ENCODE results near the gene MTUS2.

DNA sequence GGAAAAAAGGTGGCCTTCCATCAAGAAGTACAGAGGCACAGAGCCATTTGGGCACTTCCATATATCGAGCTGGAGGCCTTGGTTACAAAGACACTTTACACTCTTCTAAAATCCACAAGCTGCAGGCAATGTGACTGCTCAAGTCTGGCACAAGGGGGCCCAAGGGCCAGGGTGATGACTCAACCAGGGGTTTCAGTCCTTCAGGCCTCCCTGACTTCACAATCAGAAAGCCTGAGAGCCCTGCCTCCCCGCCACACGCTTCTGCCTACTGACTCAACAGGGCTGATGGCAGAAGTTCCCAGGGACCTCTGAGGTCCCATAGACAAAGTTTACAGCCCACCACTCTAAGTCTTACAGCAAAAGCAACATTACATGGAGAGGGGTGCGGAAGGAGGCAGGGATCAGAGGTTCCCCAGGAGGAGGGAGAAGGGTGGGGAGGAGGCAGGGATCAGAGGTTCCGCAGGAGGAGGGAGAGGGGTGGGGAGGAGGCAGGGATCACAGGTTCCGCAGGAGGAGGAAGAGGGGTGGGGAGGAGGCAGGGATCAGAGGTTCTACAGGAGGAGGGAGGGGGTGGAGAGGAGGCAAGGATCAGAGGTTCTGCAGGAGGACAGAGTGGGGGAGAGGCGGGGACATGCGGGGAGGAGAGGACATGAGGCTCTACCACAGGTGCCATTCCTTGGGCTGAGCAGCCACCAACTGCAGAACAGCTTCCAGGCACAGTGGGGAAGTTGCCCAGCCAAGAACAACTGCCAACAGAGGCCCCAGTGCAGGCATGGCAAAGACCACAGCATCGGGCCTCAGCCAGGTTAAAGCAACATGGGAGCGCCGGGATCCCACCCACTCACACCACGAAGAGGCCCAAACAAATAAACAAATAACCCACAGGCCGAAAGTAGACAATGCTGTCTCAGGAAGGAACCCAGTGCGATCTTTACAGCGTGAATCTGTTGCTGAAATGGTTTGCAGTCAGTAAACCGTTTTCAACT is 723.4 kb downstream of the MTUS2 start:
- TF ChIP-seq, protein P1, sequence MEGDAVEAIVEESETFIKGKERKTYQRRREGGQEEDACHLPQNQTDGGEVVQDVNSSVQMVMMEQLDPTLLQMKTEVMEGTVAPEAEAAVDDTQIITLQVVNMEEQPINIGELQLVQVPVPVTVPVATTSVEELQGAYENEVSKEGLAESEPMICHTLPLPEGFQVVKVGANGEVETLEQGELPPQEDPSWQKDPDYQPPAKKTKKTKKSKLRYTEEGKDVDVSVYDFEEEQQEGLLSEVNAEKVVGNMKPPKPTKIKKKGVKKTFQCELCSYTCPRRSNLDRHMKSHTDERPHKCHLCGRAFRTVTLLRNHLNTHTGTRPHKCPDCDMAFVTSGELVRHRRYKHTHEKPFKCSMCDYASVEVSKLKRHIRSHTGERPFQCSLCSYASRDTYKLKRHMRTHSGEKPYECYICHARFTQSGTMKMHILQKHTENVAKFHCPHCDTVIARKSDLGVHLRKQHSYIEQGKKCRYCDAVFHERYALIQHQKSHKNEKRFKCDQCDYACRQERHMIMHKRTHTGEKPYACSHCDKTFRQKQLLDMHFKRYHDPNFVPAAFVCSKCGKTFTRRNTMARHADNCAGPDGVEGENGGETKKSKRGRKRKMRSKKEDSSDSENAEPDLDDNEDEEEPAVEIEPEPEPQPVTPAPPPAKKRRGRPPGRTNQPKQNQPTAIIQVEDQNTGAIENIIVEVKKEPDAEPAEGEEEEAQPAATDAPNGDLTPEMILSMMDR (IDR thresholded peaks at IDR 0.05; ENCODE audit: insufficient read depth, low read length, poor library complexity, severe bottlenecking): no peak
- TF ChIP-seq EZH2phosphoT487 (conservative IDR thresholded peaks at IDR 0.05; ENCODE audit: low read length): no peak

All from SU-DHL-6 (cell line).